Mesenchymal stem cell (in vitro differentiated cells and primary cell): ENCODE data around the gene ACOT7.

ENCODE experiments used
- DNase-seq: peaks from one replicate; pipeline ENCODE4 v3.0.0-alpha.2; 2013
- H2AFZ ChIP-seq: one replicate; pipeline ENCODE4 v1.6.1; 2013; ENCODE audit warnings: low read depth, mild to moderate bottlenecking, control low read depth, inconsistent platforms, low read length, moderate library complexity
- H2AK5ac ChIP-seq: 2 replicates; pipeline ENCODE4 v1.6.1; 2013; ENCODE audit warnings: low read length, moderate library complexity, mild to moderate bottlenecking, inconsistent platforms; ENCODE audit not compliant: severe bottlenecking
- H2BK120ac ChIP-seq: one replicate; pipeline ENCODE4 v1.6.1; 2013; ENCODE audit warnings: low read depth, mild to moderate bottlenecking, inconsistent platforms, low read length, moderate library complexity
- H2BK12ac ChIP-seq, 2 experiments: one replicate each; pipeline ENCODE4 v1.6.1; 2013; ENCODE audit warnings: inconsistent platforms in 2 of 2, low read length in 2 of 2, mild to moderate bottlenecking in 2 of 2, moderate library complexity in 2 of 2, control low read depth in 1 of 2
- H2BK15ac ChIP-seq: one replicate; pipeline ENCODE4 v1.6.1; 2013; ENCODE audit warnings: mild to moderate bottlenecking, low read depth, inconsistent platforms; ENCODE audit not compliant: poor library complexity, severe bottlenecking
- H2BK5ac ChIP-seq: 2 replicates; pipeline ENCODE4 v1.6.1; 2013; ENCODE audit warnings: low read depth, mild to moderate bottlenecking, low read length, control low read depth, inconsistent platforms; ENCODE audit not compliant: poor library complexity, severe bottlenecking
- H3K14ac ChIP-seq, 2 experiments: one replicate each; pipeline ENCODE4 v1.6.1; 2013; ENCODE audit warnings: inconsistent platforms in 2 of 2, low read length in 2 of 2, control low read depth in 1 of 2, mild to moderate bottlenecking in 1 of 2, moderate library complexity in 1 of 2
- H3K18ac ChIP-seq, 2 experiments: one replicate each; pipeline ENCODE4 v1.6.1; 2013; ENCODE audit warnings: inconsistent platforms in 2 of 2, low read length in 2 of 2, control low read depth in 1 of 2, low read depth in 1 of 2, mild to moderate bottlenecking in 1 of 2
- H3K23ac ChIP-seq, 2 experiments: one replicate each; pipeline ENCODE4 v1.6.1; 2013; ENCODE audit warnings: inconsistent platforms in 2 of 2, low read length in 2 of 2, mild to moderate bottlenecking in 2 of 2, moderate library complexity in 2 of 2, control low read depth in 1 of 2
- H3K27ac ChIP-seq: 2 replicates; pipeline ENCODE4 v1.5.1; 2013; ENCODE audit warnings: mild to moderate bottlenecking, moderate library complexity, low read length, control low read depth, inconsistent platforms; ENCODE audit not compliant: poor library complexity, severe bottlenecking
- H3K27me3 ChIP-seq, 2 experiments: 2 replicates each; pipeline versions ENCODE4 v1.6.1 to v1.7.0; 2013; ENCODE audit warnings: low read length in 2 of 2, mild to moderate bottlenecking in 2 of 2, moderate library complexity in 2 of 2, control low read depth in 1 of 2, inconsistent platforms in 1 of 2; ENCODE audit not compliant: control insufficient read depth in 1 of 2, insufficient read depth in 1 of 2
- H3K36me3 ChIP-seq, 2 experiments: 2 replicates each; pipeline versions ENCODE4 v1.6.1 to v1.7.0; 2013; ENCODE audit warnings: low read length in 2 of 2, control low read depth in 1 of 2, inconsistent platforms in 1 of 2, low read depth in 1 of 2, mild to moderate bottlenecking in 1 of 2; ENCODE audit not compliant: insufficient read depth in 2 of 2, control insufficient read depth in 1 of 2
- H3K4ac ChIP-seq, 2 experiments: one replicate each; pipeline ENCODE4 v1.6.1; 2013; ENCODE audit warnings: inconsistent platforms in 2 of 2, low read length in 2 of 2, mild to moderate bottlenecking in 2 of 2, moderate library complexity in 2 of 2, control low read depth in 1 of 2, low read depth in 1 of 2
- H3K4me1 ChIP-seq: 2 replicates; pipeline ENCODE4 v1.6.1; 2013; ENCODE audit warnings: low read depth, low read length, control low read depth; ENCODE audit not compliant: control insufficient read depth, insufficient read depth
- H3K4me2 ChIP-seq: 2 replicates; pipeline ENCODE4 v1.6.1; 2013; ENCODE audit warnings: low read length, mild to moderate bottlenecking, inconsistent platforms; ENCODE audit not compliant: poor library complexity, severe bottlenecking
- H3K4me3 ChIP-seq, 2 experiments: 2 replicates each; pipeline versions ENCODE4 v1.5.1 to v1.7.0; 2013; ENCODE audit warnings: low read length in 2 of 2, mild to moderate bottlenecking in 2 of 2, control low read depth in 1 of 2, low read depth in 1 of 2; ENCODE audit not compliant: insufficient read depth in 1 of 2
- H3K79me1 ChIP-seq: replicated peaks from 2 replicates; pipeline ENCODE4 v1.6.1; 2013; ENCODE audit warnings: mild to moderate bottlenecking, control low read depth, low read length, inconsistent platforms; ENCODE audit not compliant: poor library complexity, severe bottlenecking
- H3K9ac ChIP-seq: 2 replicates; pipeline ENCODE4 v1.7.0; 2013; ENCODE audit warnings: mild to moderate bottlenecking, low read length, moderate library complexity
- H3K9me3 ChIP-seq: 2 replicates; pipeline ENCODE4 v1.7.0; 2013; ENCODE audit warnings: mild to moderate bottlenecking, low read length; ENCODE audit not compliant: control insufficient read depth
- H4K8ac ChIP-seq: one replicate; pipeline ENCODE4 v1.6.1; 2013; ENCODE audit warnings: inconsistent platforms, mild to moderate bottlenecking, low read length, moderate library complexity
- H4K91ac ChIP-seq: one replicate; pipeline ENCODE4 v1.6.1; 2013; ENCODE audit warnings: mild to moderate bottlenecking, low read length, inconsistent platforms
- WGBS: methylation state at CpG from one replicate; pipeline ENCODE4 v1.1.7; 2013; ENCODE audit warnings: mixed read lengths; 5-methylcytosine and 5-hydroxymethylcytosine counted together

Gene ACOT7

GRCh38 chr1:6247651-6248050, 145.9 kb downstream of the ACOT7 start:
- no peak overlapping the region for H4K8ac ChIP-seq
- no peaks in the 10 kb centered on the region for H3K79me1 ChIP-seq
- no peak overlapping the region for H2BK5ac ChIP-seq
- H2AFZ ChIP-seq, result no peak overlapping the region
- H3K27me3 ChIP-seq, result peaks cover 78 to 86% of the 10 kb centered on the region in 2 experiments
- H3K36me3 ChIP-seq, result peaks cover 0 to 4% of the 10 kb centered on the region in 2 experiments
- no peak overlapping the region for H3K14ac ChIP-seq
- H2BK120ac ChIP-seq, result no peak overlapping the region
- H3K18ac ChIP-seq, result no peak overlapping the region
- H2BK15ac ChIP-seq, result no peak overlapping the region
- no peak overlapping the region for H3K4me2 ChIP-seq
- no peak overlapping the region for H3K4me3 ChIP-seq
- H3K23ac ChIP-seq, result no peak overlapping the region
- H4K91ac ChIP-seq, result no peak overlapping the region
- DNase-seq, result no peak
- no peak overlapping the region for H2AK5ac ChIP-seq
- H3K4ac ChIP-seq, result no peak overlapping the region
- H3K27ac ChIP-seq, result no peak overlapping the region
- WGBS, result 78% methylated on average over 5 of the region's 5 CpGs
- H2BK12ac ChIP-seq, result no peak overlapping the region
- no peaks in the 10 kb centered on the region for H3K9me3 ChIP-seq
- peaks cover 29% of the 10 kb centered on the region for H3K4me1 ChIP-seq
- no peak overlapping the region for H3K9ac ChIP-seq

GRCh38 chr1:6246497-6247467, 146.8 kb downstream of the ACOT7 start:
- 9% methylated on average over 30 of the region's 30 CpGs for WGBS
- no peaks in the 10 kb centered on the region for H3K79me1 ChIP-seq
- no peak overlapping the region for H4K8ac ChIP-seq

GRCh38 chr1:6245869-6246496, 147.6 kb downstream of the ACOT7 start:
- Histone ChIP-seq H3K14ac (no peak overlapping the region), H3K4ac (no peak overlapping the region), H4K91ac (no peak overlapping the region), H2AFZ (no peak overlapping the region), H2BK120ac (no peak overlapping the region), H3K9me3 (no peaks in the 10 kb centered on the region), H3K27me3 (peaks cover 77 to 79% of the 10 kb centered on the region in 2 experiments), H3K23ac (no peak overlapping the region), H3K36me3 (no peaks in the 10 kb centered on the region), H4K8ac (no peak overlapping the region), H3K18ac (no peak overlapping the region), H2AK5ac (no peak overlapping the region), H2BK5ac (no peak overlapping the region), H3K4me1 (peaks cover 40% of the 10 kb centered on the region), H3K4me2 (peak overlapping the region; percentile 75), H2BK12ac (no peak overlapping the region), H3K9ac (no peak overlapping the region), H3K27ac (no peak overlapping the region), H2BK15ac (peak overlapping the region; percentile 40), H3K4me3 (no peak overlapping the region), H3K79me1 (no peaks in the 10 kb centered on the region)
- no peak for DNase-seq
- 7% methylated on average over 49 of the region's 49 CpGs for WGBS

More at GRCh38 chr1:6246497-6247467, 146.8 kb downstream of the ACOT7 start:
- H2AFZ ChIP-seq, result no peak overlapping the region
- H3K14ac ChIP-seq, result no peak overlapping the region
- no peak overlapping the region for H2AK5ac ChIP-seq
- no peak overlapping the region for H2BK120ac ChIP-seq
- no peak overlapping the region for H3K4ac ChIP-seq
- H3K9me3 ChIP-seq, result no peaks in the 10 kb centered on the region
- peaks cover 76 to 79% of the 10 kb centered on the region in 2 experiments for H3K27me3 ChIP-seq
- peaks cover 0 to 4% of the 10 kb centered on the region in 2 experiments for H3K36me3 ChIP-seq
- H2BK15ac ChIP-seq, result no peak overlapping the region
- H4K91ac ChIP-seq, result no peak overlapping the region
- H3K9ac ChIP-seq, result no peak overlapping the region
- no peak overlapping the region for H3K23ac ChIP-seq
- H3K27ac ChIP-seq, result no peak overlapping the region
- no peak overlapping the region for H2BK5ac ChIP-seq
- H3K4me1 ChIP-seq, result peaks cover 36% of the 10 kb centered on the region
- peak; percentile 71 for DNase-seq
- no peak overlapping the region for H2BK12ac ChIP-seq
- no peak overlapping the region for H3K4me3 ChIP-seq
- no peak overlapping the region for H3K4me2 ChIP-seq
- H3K18ac ChIP-seq, result no peak overlapping the region
